Heart left ventricle (tissue), 16 donors: Measurements from ENCODE around the gene BCAR3. TPM values are rescaled to one million over a fixed set of nuclear protein-coding genes. Genes with fewer than 3 reads are reported as not detected.
A peak's percentile ranks its signal among the peaks of the same experiment; 100 is the strongest.

Experiments used
- ATAC-seq, 4 donors: fragments of 200-7000 bp; cut with Tn5 transposase; one replicate each; pipeline ENCODE4 v1.9.1; 2020 to 2022; ENCODE audit warnings: moderate library complexity in 4 of 4, mild to moderate bottlenecking in 3 of 4, moderate number of reproducible peaks in 1 of 4
- DNase-seq, 5 donors: peaks; one replicate each; pipeline ENCODE4 v3.0.0-alpha.2; 2020
- H3K27ac ChIP-seq, 12 donors: fragments of 200-600 bp; sonication (generic) in 4 of 12; one replicate each; pipeline versions ENCODE4 v1.5.0 to v1.8.0; 2016 to 2022; ENCODE audit warnings: mild to moderate bottlenecking in 2 of 12
- H3K27me3 ChIP-seq, 9 donors: fragments of 200-600 bp; sonication (generic) in 2 of 9; one replicate each; pipeline versions ENCODE4 v1.5.1 to v1.8.0; 2016 to 2022; ENCODE audit warnings: mild to moderate bottlenecking in 3 of 9
- H3K36me3 ChIP-seq, 9 donors: fragments of 200-600 bp; sonication (generic) in 2 of 9; one replicate each; pipeline versions ENCODE4 v1.5.0 to v1.8.0; 2018 to 2022; ENCODE audit warnings: mild to moderate bottlenecking in 2 of 9
- H3K4me1 ChIP-seq, 12 donors: fragments of 200-600 bp; sonication (generic) in 4 of 12; one replicate each; pipeline versions ENCODE4 v1.5.0 to v1.8.0; 2016 to 2022; ENCODE audit warnings: mild to moderate bottlenecking in 3 of 12
- H3K4me3 ChIP-seq, 12 donors: fragments of 200-600 bp; sonication (generic) in 4 of 12; one replicate each; pipeline versions ENCODE4 v1.5.0 to v1.8.0; 2017 to 2022; ENCODE audit warnings: mild to moderate bottlenecking in 9 of 12, moderate library complexity in 4 of 12
- H3K9me3 ChIP-seq, 12 donors: fragments of 200-600 bp; sonication (generic) in 4 of 12; one replicate each; pipeline versions ENCODE4 v1.5.0 to v1.8.0; 2016 to 2022; ENCODE audit warnings: mild to moderate bottlenecking in 1 of 12
- POLR2A ChIP-seq, 2 donors: fragments of 450-650 bp; IDR thresholded peaks; one replicate each; pipeline ENCODE4 v1.6.1; 2017; ENCODE audit warnings: antibody characterized with exemption in 2 of 2, mild to moderate bottlenecking in 2 of 2, moderate library complexity in 2 of 2
- WGBS, 4 donors: extraction: QIAGEN DNeasy Blood & Tissue Kit in 2 of 4; methylation state at CpG; one replicate each; pipeline versions ENCODE4 v1.1.5 to v1.1.7; 2013 to 2018; 5-methylcytosine and 5-hydroxymethylcytosine counted together
- intact Hi-C, 10 donors: fragments of 100-400 bp; cut with DNase I; formaldehyde crosslinking; loops; one replicate each; pipeline versions ENCODE4 v1.11.1 to v1.14.2; 2022
- polyA plus RNA-seq, 2 donors: library from polyadenylated mRNA; stranded (reverse); fragments of 200-250 nt; gene quantifications; one replicate each; pipeline ENCODE4 v1.2.3, GENCODE V29; 2013
- total RNA-seq, 9 donors: library from RNA; depleted of rRNA in 2 of 9; stranded (reverse); fragments of >200 nt in 2 of 9; fragmentation: NEBNext Ultra II Directional in 3 of 9; extraction: Animal tissue kit (Norgen Biotek cat#: 25700) in 3 of 9; gene quantifications; one replicate each; pipeline versions ENCODE4 v1.1.0 to v1.2.4, GENCODE V29; 2016 to 2023
- TF ChIP-seq, protein P1 (sequence below), 12 donors: fragments of 200-600 bp; sonication (generic) in 4 of 12; IDR thresholded peaks; one replicate each; pipeline versions ENCODE4 v1.5.0 to v1.8.0; 2018 to 2022; ENCODE audit warnings: antibody characterized with exemption in 12 of 12, mild to moderate bottlenecking in 5 of 12
- donor health status: ischemic (EF 13 %, LVEDD 7.1; RV severe dilation, severe dysfunction).
- donor health status: healthy with polysubstance abuse.
- donor health status: DM: no; HTN: yes; CAD: no.
- donor health status: DM: no; HTN: no; CAD: no.
- donor health status: ischemic (EF 25% LVEDD 6.9; RV normal size, moderate dysfunction).
- donor health status: ischemic (EF 25% LVEDD 5.7; RV mildly dilated, moderate dysfunction).
- donor health status: healthy.
- donor health status: DM: yes; HTN: yes; CAD: no.
- donor health status: ischemic (EF 35%, LVEDD 5.7; RV mildly dilated, moderate dysfunction).
- donor health status: nonischemic (EF 11% LVEDD 7.7; RV severe dilation, severe dysfunction).
- donor health status: DM: yes; HTN: yes; CAD: no.
- donor health status: PGD.
- donor health status: ischemic (EF 29% LVEDD 5.4; RV normal size, mild dysfunction).
- donor health status: nonischemic (EF 23%, LVEDD 6.1; RV moderate dilation, normal function).

Gene BCAR3
- total and polyA plus RNA-seq, 11 donors, result 6.4 to 25.0 (median 12.9) TPM

DNA sequence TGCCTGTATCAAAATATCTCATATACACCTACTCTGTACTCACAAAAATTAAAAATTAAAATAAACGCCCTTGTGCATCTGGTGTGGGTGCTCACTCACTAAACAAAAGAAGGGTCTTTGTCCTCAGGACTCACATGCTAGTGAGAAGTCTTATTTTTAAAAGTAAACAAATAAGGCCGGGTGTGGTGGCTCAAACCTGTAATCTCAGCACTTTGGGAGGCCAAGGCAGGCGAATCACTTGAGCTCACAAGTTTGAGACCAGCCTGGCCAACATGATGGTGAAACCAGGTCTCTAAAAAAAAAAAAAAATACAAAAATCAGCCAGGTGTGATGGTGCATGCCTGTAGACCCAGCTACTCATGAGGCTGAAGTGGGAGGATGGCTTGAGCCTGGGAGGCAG is 51.5 kb downstream of the BCAR3 start:
- Histone ChIP-seq H3K27me3 (no peaks in the 10 kb centered on the region), H3K4me3 (no peak overlapping the region), H3K4me1 (peaks cover 0 to 27% (median 17%) of the 10 kb centered on the region in 12 donors), H3K27ac (no peak overlapping the region), H3K36me3 (no peaks in the 10 kb centered on the region), H3K9me3 (peaks cover 0 to 3% (median 0%) of the 10 kb centered on the region in 12 donors)
- intact Hi-C loops, result loop anchor here in 8 of 10 donors (1.0 to 10.0 kb wide), 7 partner anchors 51 to 325 kb away; partner anchors contain the start of gene BCAR3 (in 6 of the 8)
- TF ChIP-seq, protein P1, sequence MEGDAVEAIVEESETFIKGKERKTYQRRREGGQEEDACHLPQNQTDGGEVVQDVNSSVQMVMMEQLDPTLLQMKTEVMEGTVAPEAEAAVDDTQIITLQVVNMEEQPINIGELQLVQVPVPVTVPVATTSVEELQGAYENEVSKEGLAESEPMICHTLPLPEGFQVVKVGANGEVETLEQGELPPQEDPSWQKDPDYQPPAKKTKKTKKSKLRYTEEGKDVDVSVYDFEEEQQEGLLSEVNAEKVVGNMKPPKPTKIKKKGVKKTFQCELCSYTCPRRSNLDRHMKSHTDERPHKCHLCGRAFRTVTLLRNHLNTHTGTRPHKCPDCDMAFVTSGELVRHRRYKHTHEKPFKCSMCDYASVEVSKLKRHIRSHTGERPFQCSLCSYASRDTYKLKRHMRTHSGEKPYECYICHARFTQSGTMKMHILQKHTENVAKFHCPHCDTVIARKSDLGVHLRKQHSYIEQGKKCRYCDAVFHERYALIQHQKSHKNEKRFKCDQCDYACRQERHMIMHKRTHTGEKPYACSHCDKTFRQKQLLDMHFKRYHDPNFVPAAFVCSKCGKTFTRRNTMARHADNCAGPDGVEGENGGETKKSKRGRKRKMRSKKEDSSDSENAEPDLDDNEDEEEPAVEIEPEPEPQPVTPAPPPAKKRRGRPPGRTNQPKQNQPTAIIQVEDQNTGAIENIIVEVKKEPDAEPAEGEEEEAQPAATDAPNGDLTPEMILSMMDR (IDR thresholded peaks at IDR 0.05), result no peak
- TF ChIP-seq POLR2A (IDR thresholded peaks at IDR 0.05), result no peak
- no peak for ATAC-seq
- WGBS, 4 donors, result 92 to 94% (median 93%) methylated on average over 3 of the region's 3 CpGs
- no peak for DNase-seq

DNA sequence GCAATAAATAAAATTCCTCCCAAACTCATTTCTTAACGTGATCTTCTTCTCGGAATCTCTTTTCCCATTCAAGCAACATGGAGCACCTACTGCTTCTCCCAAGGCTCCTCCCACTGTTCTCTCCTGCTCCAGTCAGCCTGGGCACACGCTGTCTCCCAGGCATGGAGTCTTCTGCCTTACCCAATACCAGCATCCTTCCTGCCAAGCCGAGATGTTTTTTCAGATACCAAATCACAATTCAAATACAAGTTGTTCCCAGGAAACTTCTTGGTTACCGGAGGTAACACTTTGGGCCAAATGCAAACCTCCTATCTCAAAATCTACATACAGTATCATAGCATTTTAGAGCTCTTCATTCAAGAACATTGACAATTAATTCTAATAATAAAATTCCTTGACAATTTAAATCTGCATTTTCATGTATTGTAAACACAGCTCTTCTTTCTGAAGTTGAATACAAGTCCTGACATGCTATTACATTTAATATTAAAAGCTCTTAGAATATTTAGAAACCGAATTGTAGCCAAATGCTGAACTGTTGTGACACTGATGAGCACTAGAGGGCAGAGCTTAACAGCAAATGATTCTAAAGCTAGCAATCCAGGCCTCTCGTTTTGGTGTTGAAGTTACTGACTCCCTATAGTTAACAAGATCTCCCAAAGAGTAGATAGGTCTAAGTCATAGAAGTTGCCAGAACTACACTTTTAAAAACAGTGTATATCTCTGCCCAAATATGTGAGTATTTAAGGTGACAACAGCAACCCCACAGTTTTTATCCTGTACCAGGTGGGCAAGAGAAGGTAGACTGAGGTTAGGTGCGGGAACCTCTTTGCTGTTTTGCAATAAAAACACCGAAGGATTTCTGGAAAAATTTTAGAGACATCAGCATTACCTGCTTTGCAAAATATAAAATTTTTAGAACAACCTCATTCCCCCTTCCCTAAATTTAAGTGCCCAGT is 52.3 kb downstream of the BCAR3 start:
- intact Hi-C loops, result loop anchor here (1.0 to 10.0 kb wide), 17 partner anchors 51 to 325 kb away; partner anchors contain the start of genes BCAR3 (in 8 of the 10) and DR1 (in 1 of the 10)
- no peak for TF ChIP-seq POLR2A (IDR thresholded peaks at IDR 0.05)
- TF ChIP-seq, protein P1 (IDR thresholded peaks at IDR 0.05), result peak; percentile 75 to 94 (median 88)
- Histone ChIP-seq H3K4me3 (no peak overlapping the region), H3K9me3 (peaks cover 0 to 3% (median 0%) of the 10 kb centered on the region in 12 donors), H3K36me3 (no peaks in the 10 kb centered on the region), H3K27me3 (no peaks in the 10 kb centered on the region), H3K4me1 (peaks cover 0 to 34% (median 24%) of the 10 kb centered on the region in 12 donors), H3K27ac (peak overlapping the region in 1 of 12 donors; percentile 34)
- ATAC-seq (peak; percentile 47 to 68 (median 60)), DNase-seq (peak in 2 of 5 donors; percentile 49 to 56)
- 49 to 61% (median 57%) methylated on average over 9 of the region's 9 CpGs for WGBS, 4 donors

DNA sequence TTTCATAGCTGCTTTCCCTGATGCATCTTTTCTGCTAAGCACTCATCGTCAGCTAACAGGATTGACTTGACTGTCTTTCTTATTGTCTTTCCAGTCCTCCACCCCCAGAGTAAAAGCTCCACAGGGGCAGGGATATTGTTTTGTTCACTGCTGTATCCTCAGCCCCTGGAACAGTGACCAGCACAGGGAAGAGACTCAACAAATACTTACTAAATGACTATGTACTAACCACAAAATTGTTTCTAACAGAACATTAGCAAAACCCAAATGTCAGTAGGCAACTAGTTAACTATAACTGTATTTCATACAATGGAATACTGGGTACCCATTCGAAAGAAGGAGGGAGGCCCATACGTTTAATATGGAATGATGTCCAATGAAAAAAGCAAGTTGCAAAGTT is 53.0 kb downstream of the BCAR3 start:
- intact Hi-C loops, result loop anchor here (1.0 to 10.0 kb wide), 13 partner anchors 52 to 324 kb away; partner anchors contain the start of genes BCAR3 (in 2 of the 10) and DR1 (in 1 of the 10)
- 92 to 96% (median 93%) methylated on average over 3 of the region's 3 CpGs for WGBS, 4 donors
- ATAC-seq, result no peak
- Histone ChIP-seq H3K9me3 (peaks cover 0 to 3% (median 0%) of the 10 kb centered on the region in 12 donors), H3K27me3 (no peaks in the 10 kb centered on the region), H3K27ac (no peak overlapping the region), H3K4me1 (peaks cover 0 to 41% (median 28%) of the 10 kb centered on the region in 12 donors), H3K36me3 (no peaks in the 10 kb centered on the region), H3K4me3 (no peak overlapping the region)
- no peak for DNase-seq
- TF ChIP-seq, protein P1 (IDR thresholded peaks at IDR 0.05), result no peak
- TF ChIP-seq POLR2A (IDR thresholded peaks at IDR 0.05), result no peak
